Transverse colon (tissue), 4 donors: Measurements from ENCODE around the gene ALDH9A1.

Source experiments
- CTCF ChIP-seq, 5 experiments: fragments of 200-600 bp in 3 of 5; fragments of 450-650 bp in 2 of 5; sonication (generic) in 3 of 5; IDR thresholded peaks; 1 replicate in 2 of 5; 2 replicates in 3 of 5; pipeline ENCODE4 v1.5.1; 2016 to 2017; ENCODE audit warnings: antibody characterized with exemption in 5 of 5, inconsistent platforms in 3 of 5, mild to moderate bottlenecking in 2 of 5, moderate library complexity in 1 of 5
- POLR2AphosphoS5 ChIP-seq, 3 donors: sonication (generic); formaldehyde crosslinking; IDR thresholded peaks; one replicate each; pipeline ENCODE4 v1.6.1; 2016; ENCODE audit warnings: antibody characterized with exemption in 3 of 3

- TF ChIP-seq POLR2AphosphoS5 (IDR thresholded peaks at IDR 0.05), result no peak
- TF ChIP-seq CTCF (IDR thresholded peaks at IDR 0.05), result no peak
Measured at GRCh38 chr1:165675794-165676193, 22.6 kb downstream of the ALDH9A1 start.
